H9 (cell line): Measurements from ENCODE around the gene COPB1. TPM values are rescaled to one million over a fixed set of nuclear protein-coding genes. Genes with fewer than 3 reads are reported as not detected.

Source experiments
- DNase-seq: peaks from one replicate; pipeline ENCODE4 v3.0.0-alpha.2; 2017
- H2AFZ ChIP-seq: one replicate; pipeline ENCODE4 v1.6.1; 2013; ENCODE audit warnings: mild to moderate bottlenecking, low read length, control low read depth, moderate library complexity
- H2AK5ac ChIP-seq: 2 replicates; pipeline ENCODE4 v1.6.1; 2013; ENCODE audit warnings: low read length, control low read depth, mixed read lengths; ENCODE audit not compliant: insufficient read length
- H2BK120ac ChIP-seq: one replicate; pipeline ENCODE4 v1.6.1; 2013; ENCODE audit warnings: low read depth, mild to moderate bottlenecking, low read length, control low read depth, inconsistent platforms; ENCODE audit not compliant: poor library complexity, severe bottlenecking
- H2BK12ac ChIP-seq: 2 replicates; pipeline ENCODE4 v1.6.1; 2013; ENCODE audit warnings: low read length, control low read depth, mixed read lengths, low read depth; ENCODE audit not compliant: insufficient read length
- H2BK15ac ChIP-seq: 2 replicates; pipeline ENCODE4 v1.6.1; 2013; ENCODE audit warnings: low read depth, low read length, control low read depth
- H2BK20ac ChIP-seq: one replicate; pipeline ENCODE4 v1.6.1; 2013; ENCODE audit warnings: low read depth, mild to moderate bottlenecking, low read length, control low read depth, inconsistent platforms; ENCODE audit not compliant: poor library complexity, severe bottlenecking
- H2BK5ac ChIP-seq: 2 replicates; pipeline ENCODE4 v1.6.1; 2013; ENCODE audit warnings: low read length, control low read depth, mixed read lengths; ENCODE audit not compliant: insufficient read length
- H3K14ac ChIP-seq: 2 replicates; pipeline ENCODE4 v1.6.1; 2013; ENCODE audit warnings: low read length, control low read depth; ENCODE audit not compliant: insufficient read depth
- H3K18ac ChIP-seq: 2 replicates; pipeline ENCODE4 v1.6.1; 2013; ENCODE audit warnings: low read depth, mild to moderate bottlenecking, mixed read lengths, low read length, control low read depth; ENCODE audit not compliant: insufficient read length
- H3K23ac ChIP-seq: 2 replicates; pipeline ENCODE4 v1.6.1; 2013; ENCODE audit warnings: low read length, control low read depth, mixed read lengths, low read depth; ENCODE audit not compliant: insufficient read length
- H3K23me2 ChIP-seq: 2 replicates; pipeline ENCODE4 v1.6.1; 2013; ENCODE audit warnings: low read depth, mild to moderate bottlenecking, mixed read lengths, low read length, control low read depth; ENCODE audit not compliant: insufficient read length, poor library complexity, severe bottlenecking
- H3K27ac ChIP-seq: 2 replicates; pipeline ENCODE4 v1.5.1; 2013; ENCODE audit warnings: low read length, control low read depth, mixed read lengths, low read depth; ENCODE audit not compliant: insufficient read length
- H3K27me3 ChIP-seq: 2 replicates; pipeline ENCODE4 v1.6.1; 2013; ENCODE audit warnings: low read length, control low read depth, inconsistent platforms; ENCODE audit not compliant: insufficient read depth
- H3K4ac ChIP-seq: 2 replicates; pipeline ENCODE4 v1.6.1; 2013; ENCODE audit warnings: low read depth, mild to moderate bottlenecking, control low read depth, inconsistent platforms, low read length, moderate library complexity
- H3K4me1 ChIP-seq: 2 replicates; pipeline ENCODE4 v1.6.1; 2013; ENCODE audit warnings: low read length, control low read depth, inconsistent platforms; ENCODE audit not compliant: insufficient read depth
- H3K4me2 ChIP-seq: 2 replicates; pipeline ENCODE4 v1.6.1; 2013; ENCODE audit warnings: low read length, control low read depth, mixed read lengths; ENCODE audit not compliant: insufficient read length, insufficient read depth
- H3K56ac ChIP-seq: 2 replicates; pipeline ENCODE4 v1.6.1; 2013; ENCODE audit warnings: low read depth, mild to moderate bottlenecking, mixed read lengths, low read length, control low read depth; ENCODE audit not compliant: insufficient read length
- H3K79me1 ChIP-seq: 2 replicates; pipeline ENCODE4 v1.6.1; 2013; ENCODE audit warnings: low read depth, mild to moderate bottlenecking, moderate library complexity, low read length, control low read depth, inconsistent platforms; ENCODE audit not compliant: insufficient read depth, poor library complexity, severe bottlenecking
- H3K79me2 ChIP-seq: 2 replicates; pipeline ENCODE4 v1.6.1; 2013; ENCODE audit warnings: low read length, control low read depth, inconsistent platforms; ENCODE audit not compliant: insufficient read depth
- H3K9ac ChIP-seq: 2 replicates; pipeline ENCODE4 v1.6.1; 2013; ENCODE audit warnings: low read length, control low read depth, mixed read lengths; ENCODE audit not compliant: insufficient read length; ENCODE audit errors: extremely low read depth
- H3K9me3 ChIP-seq: one replicate; pipeline ENCODE4 v1.6.1; 2013; ENCODE audit warnings: low read depth, low read length, inconsistent platforms; ENCODE audit not compliant: control insufficient read depth
- H3T11ph ChIP-seq: one replicate; pipeline ENCODE4 v1.6.1; 2013; ENCODE audit warnings: mild to moderate bottlenecking, low read length, control low read depth, inconsistent platforms
- H4K20me1 ChIP-seq: one replicate; pipeline ENCODE4 v1.6.1; 2013; ENCODE audit not compliant: control insufficient read depth, insufficient read length, insufficient read depth
- H4K5ac ChIP-seq: 2 replicates; pipeline ENCODE4 v1.6.1; 2013; ENCODE audit warnings: low read depth, mild to moderate bottlenecking, mixed read lengths, low read length, control low read depth; ENCODE audit not compliant: insufficient read length
- H4K8ac ChIP-seq: replicated peaks from 2 replicates; pipeline ENCODE4 v1.6.1; 2013; ENCODE audit warnings: low read length, control low read depth, mixed read lengths, low read depth; ENCODE audit not compliant: insufficient read length
- H4K91ac ChIP-seq: 2 replicates; pipeline ENCODE4 v1.6.1; 2013; ENCODE audit warnings: low read depth, mild to moderate bottlenecking, moderate library complexity, mixed read lengths, low read length, control low read depth; ENCODE audit not compliant: insufficient read length
- H3K27ac Mint-ChIP-seq, 3 experiments: 2 replicates in 2 of 3; 3 replicates in 1 of 3; pipeline ENCODE4 v1.8.0; 2020 to 2021; ENCODE audit warnings: mixed read lengths in 3 of 3, mild to moderate bottlenecking in 1 of 3, moderate library complexity in 1 of 3
- H3K27me3 Mint-ChIP-seq: 2 replicates; pipeline ENCODE4 v1.8.0; 2021; ENCODE audit warnings: low read depth, mild to moderate bottlenecking, moderate library complexity, mixed read lengths
- H3K36me3 Mint-ChIP-seq, 3 experiments: 2 replicates in 2 of 3; 3 replicates in 1 of 3; pipeline ENCODE4 v1.8.0; 2020 to 2021; ENCODE audit warnings: low read depth in 3 of 3, mixed read lengths in 3 of 3; ENCODE audit not compliant: insufficient read depth in 1 of 3
- H3K4me1 Mint-ChIP-seq, 2 experiments: 2 replicates each; pipeline ENCODE4 v1.8.0; 2020; ENCODE audit warnings: mixed read lengths in 2 of 2
- H3K4me3 Mint-ChIP-seq, 2 experiments: 2 replicates in 1 of 2; 3 replicates in 1 of 2; pipeline ENCODE4 v1.8.0; 2020 to 2021; ENCODE audit warnings: mild to moderate bottlenecking in 2 of 2, mixed read lengths in 2 of 2, moderate library complexity in 1 of 2
- H3K9me3 Mint-ChIP-seq, 2 experiments: 2 replicates in 1 of 2; 3 replicates in 1 of 2; pipeline ENCODE4 v1.8.0; 2020; ENCODE audit warnings: mild to moderate bottlenecking in 2 of 2, mixed read lengths in 2 of 2, moderate library complexity in 1 of 2
- whole genome bisulfite sequencing: extraction: QIAGEN DNeasy Blood & Tissue Kit; methylation state at CpG from one replicate; pipeline ENCODE4 v1.1.7; 2013; ENCODE audit warnings: missing lambda C conversion rate, low lambda C conversion rate, mixed read lengths; ENCODE audit not compliant: insufficient read length; ENCODE audit errors: extremely low coverage; 5-methylcytosine and 5-hydroxymethylcytosine counted together
- total RNA-seq: library from RNA; stranded (reverse); gene quantifications from 2 replicates; pipeline ENCODE4 v1.2.1, GENCODE V29; 2021
- TF ChIP-seq, protein P1 (sequence below): fragments of 200-600 bp; sonication (generic); conservative IDR thresholded peaks from 3 replicates; pipeline ENCODE4 v1.8.0; 2021; ENCODE audit warnings: antibody characterized with exemption, mild to moderate bottlenecking

Gene COPB1
- total RNA-seq, 1 experiment from 2014 or later = 71.6 TPM

DNA sequence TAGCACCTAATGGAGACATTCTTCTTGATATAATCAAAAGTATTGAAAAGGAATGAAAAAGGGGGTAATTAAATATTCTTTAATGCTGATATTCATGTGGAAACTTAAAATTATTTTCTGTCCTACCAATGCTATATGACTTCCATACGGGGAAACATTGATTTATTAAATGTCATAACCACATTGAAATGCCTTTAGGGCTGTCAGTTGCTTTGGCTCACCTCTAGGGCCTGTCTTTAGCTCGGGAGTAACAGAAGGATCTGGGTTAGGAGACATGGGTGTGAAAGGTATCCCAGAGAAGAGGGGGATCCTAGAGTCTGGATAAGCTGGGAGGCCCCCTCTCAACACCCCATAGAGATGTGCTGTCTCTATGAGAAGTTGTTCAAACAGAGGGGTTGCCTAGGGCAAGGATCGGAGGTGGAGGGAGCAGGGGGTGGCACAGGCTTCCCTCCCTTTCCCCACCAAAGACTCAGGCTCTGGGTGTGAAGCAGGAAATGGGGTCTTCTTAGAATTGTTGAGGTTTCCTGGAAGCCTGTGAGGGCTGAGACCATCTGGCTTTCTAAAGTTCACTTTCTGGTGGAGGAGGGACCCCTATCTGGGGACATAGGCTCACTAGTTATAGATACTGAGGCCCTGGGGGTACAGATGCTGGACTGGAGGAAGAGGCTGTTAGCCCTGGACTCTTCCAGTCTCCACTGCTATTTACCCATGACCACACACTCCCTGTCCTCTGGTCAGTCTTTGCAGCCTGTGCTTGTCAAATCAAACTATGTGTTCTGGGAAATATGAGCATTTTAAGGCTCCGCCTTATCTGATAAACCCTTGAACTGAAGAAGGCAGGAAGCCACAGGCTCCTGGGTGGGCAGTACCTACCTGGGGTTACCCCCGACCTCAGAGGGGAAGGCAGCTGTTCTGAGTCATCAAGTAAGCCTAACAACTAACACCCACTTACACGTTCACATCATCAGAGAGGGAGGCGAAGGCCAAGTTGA, 84.8 kb downstream of the COPB1 start:
- DNase-seq = no peak
- no peaks in the 10 kb centered on the region for H3K79me2 ChIP-seq
- no peak overlapping the region for H3T11ph ChIP-seq
- Mint-ChIP-seq H3K27me3 (peaks cover 4% of the 10 kb centered on the region), H3K36me3 (no peaks in the 10 kb centered on the region), H3K4me3 (no peak overlapping the region), H3K4me1 (peaks cover 39 to 53% of the 10 kb centered on the region in 2 experiments), H3K27ac (peak overlapping the region in 1 of 3 experiments; percentile 46; a peak in 1 of 7 replicates), H3K9me3 (no peaks in the 10 kb centered on the region)
- H3K4me1 ChIP-seq = peaks cover 4% of the 10 kb centered on the region; the same call in 1 of the 2 replicates
- WGBS = no CpG with 5 or more reads among the region's 7 CpGs
- H2BK120ac ChIP-seq = no peak overlapping the region
- no peak overlapping the region for H4K91ac ChIP-seq
- TF ChIP-seq, protein P1, sequence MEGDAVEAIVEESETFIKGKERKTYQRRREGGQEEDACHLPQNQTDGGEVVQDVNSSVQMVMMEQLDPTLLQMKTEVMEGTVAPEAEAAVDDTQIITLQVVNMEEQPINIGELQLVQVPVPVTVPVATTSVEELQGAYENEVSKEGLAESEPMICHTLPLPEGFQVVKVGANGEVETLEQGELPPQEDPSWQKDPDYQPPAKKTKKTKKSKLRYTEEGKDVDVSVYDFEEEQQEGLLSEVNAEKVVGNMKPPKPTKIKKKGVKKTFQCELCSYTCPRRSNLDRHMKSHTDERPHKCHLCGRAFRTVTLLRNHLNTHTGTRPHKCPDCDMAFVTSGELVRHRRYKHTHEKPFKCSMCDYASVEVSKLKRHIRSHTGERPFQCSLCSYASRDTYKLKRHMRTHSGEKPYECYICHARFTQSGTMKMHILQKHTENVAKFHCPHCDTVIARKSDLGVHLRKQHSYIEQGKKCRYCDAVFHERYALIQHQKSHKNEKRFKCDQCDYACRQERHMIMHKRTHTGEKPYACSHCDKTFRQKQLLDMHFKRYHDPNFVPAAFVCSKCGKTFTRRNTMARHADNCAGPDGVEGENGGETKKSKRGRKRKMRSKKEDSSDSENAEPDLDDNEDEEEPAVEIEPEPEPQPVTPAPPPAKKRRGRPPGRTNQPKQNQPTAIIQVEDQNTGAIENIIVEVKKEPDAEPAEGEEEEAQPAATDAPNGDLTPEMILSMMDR = peak; percentile 49
- H2BK15ac ChIP-seq = no peak overlapping the region
- no peak overlapping the region for H3K18ac ChIP-seq
- no peak overlapping the region for H3K9ac ChIP-seq
- H4K8ac ChIP-seq = no peak overlapping the region
- no peaks in the 10 kb centered on the region for H3K27me3 ChIP-seq
- no peaks in the 10 kb centered on the region for H3K79me1 ChIP-seq
- no peak overlapping the region for H2BK5ac ChIP-seq
- H2BK20ac ChIP-seq = no peak overlapping the region
- H3K9me3 ChIP-seq = no peaks in the 10 kb centered on the region
- no peak overlapping the region for H2AK5ac ChIP-seq
- no peak overlapping the region for H3K14ac ChIP-seq
- H2AFZ ChIP-seq = no peak overlapping the region
- H3K4me2 ChIP-seq = no peak overlapping the region
- no peak overlapping the region for H3K56ac ChIP-seq
- no peak overlapping the region for H2BK12ac ChIP-seq
- no peaks in the 10 kb centered on the region for H3K23me2 ChIP-seq
- H3K23ac ChIP-seq = no peak overlapping the region
- H4K20me1 ChIP-seq = no peaks in the 10 kb centered on the region
- H3K27ac ChIP-seq = no peak overlapping the region
- H4K5ac ChIP-seq = no peak overlapping the region
- H3K4ac ChIP-seq = no peak overlapping the region
